GM18873 (cell line): ENCODE data around the gene MOGAT1.
A peak's percentile ranks its signal among the peaks of the same experiment; 100 is the strongest.
"Not testable (repeated sequence)": the region's sequence is repeated elsewhere in the genome, so short reads cannot be mapped to it uniquely, and the experiment has no call there.

Source experiments
- ATAC-seq: cut with Tn5 transposase; IDR thresholded peaks from one replicate; pipeline ENCODE4 v1.9.1; 2021; ENCODE audit warnings: mild to moderate bottlenecking, moderate library complexity, moderate number of reproducible peaks; ENCODE audit not compliant: unreplicated experiment, low FRiP score

The MOGAT1 gene

DNA sequence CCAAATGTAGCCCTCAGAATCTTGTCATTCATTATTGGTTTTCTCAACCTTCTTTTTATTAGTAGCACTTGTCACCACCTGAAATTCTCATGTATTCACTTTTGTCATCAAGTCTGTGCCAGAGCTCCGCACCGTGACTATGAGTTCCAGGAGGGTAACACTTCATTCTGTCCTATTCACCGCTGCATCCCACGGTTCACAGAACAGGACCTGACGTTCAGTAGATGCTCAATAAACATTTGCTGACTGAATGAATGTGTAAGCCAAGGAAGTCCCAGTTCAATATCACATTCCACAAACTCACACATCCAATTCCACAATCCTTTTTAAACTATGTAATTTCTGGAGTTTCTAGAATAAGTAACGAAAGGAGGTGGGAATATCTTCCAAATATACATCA, 65.5 kb downstream of the MOGAT1 start:
- ATAC-seq, result no peak

DNA sequence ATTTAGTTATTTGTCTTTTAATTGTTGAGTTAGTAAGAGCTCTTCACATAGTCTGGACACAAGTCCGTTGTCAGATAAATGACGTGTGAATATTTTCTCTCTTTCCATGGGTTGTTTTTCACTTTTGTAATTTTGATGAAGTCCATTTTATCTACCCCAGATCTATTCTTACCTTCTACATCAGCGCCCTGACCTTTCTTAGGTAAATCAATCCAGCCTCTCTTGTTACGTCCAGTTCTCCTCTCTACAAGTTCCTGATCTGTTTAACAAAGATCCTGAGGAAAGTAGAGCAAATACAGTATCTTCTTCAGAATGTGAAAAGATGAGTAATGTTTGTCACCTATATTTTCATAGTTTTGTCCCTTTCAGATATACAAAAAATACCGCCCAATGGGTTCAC, 66.9 kb downstream of the MOGAT1 start:
- ATAC-seq, result no peak

DNA sequence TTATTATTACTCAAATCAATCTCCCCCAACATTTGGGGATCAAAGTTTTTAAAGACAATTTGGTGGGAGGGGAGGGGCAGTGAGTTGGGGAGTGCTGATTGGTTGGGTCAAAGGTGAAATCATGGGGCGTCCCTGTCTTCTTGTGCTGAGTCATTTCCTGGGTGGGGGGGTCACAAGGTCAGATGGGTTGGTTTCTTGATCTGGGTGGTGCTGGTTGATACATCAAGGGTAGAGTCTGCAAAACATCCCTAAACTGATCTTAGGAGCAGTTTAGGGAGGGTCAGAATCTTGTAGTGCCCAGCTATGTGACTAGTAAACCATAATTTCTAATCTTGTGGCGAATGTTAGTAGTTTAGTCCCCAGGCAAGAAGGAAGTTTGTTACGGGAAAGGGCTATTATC, 67.4 kb downstream of the MOGAT1 start:
- ATAC-seq, result no peak

DNA sequence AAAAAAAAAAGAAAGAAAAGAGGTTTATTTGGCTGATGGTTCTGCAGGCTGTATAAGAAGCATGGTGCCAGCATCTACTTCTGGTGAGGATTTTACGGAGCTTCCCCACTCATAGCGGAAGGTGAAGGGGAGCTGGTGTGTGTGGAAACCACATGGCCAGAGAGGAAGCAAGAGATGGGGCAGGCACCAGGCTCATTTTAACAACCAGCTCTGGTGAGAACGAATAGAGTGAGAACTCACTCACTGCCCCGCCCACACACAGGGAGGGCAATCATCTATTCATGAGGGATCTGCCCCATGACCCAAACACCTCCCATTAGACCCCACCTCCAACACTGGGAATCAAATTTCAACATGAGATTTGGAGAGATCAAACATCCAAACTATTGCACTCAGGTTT, 68.5 kb downstream of the MOGAT1 start:
- no peak for ATAC-seq

GRCh38 chr2:222743251-222743812, 71.9 kb downstream of the MOGAT1 start:
- no peak for ATAC-seq

DNA sequence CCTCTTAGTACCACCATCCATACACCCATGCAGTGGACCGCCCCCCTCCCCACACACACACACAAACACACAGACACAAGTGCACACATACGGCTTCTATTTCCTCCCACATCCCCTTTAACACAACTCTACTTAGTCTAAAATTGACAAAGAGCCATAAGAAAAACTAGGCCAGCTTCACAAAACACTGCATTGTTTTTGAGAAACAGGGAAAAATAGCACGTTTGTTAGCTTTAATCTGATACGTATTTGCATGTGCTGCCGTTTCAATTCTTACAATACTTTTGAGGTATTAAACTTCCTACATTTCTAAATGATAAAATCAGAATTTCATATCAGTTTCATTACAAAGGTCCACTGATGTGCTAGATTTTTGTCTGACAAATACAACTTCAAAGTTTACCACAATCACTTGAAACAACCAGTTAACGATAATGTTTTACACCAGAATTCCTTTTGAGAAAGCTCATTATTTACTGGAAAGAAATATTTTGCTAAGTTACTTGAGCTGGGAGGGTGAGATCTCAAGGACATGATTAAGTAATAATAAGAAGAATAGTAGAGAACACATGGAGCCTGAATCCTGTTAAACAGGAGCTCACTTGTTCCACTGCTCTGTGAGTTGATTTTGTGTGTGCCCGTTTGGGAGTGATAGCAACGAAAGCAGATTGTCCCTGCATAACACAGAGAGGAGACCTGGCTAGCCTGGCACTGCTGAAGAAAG, 74.5 kb downstream of the MOGAT1 start:
- ATAC-seq, result no peak

- peak; percentile 71 for ATAC-seq
These were observed 76.2 kb downstream of the MOGAT1 start for GRCh38 chr2:222747526-222748160.

- ATAC-seq, result no peak
These were observed 79.1 kb downstream of the MOGAT1 start for GRCh38 chr2:222750533-222750932.

GRCh38 chr2:222751238-222751637, 79.8 kb downstream of the MOGAT1 start:
- ATAC-seq, result no peak

- no peak for ATAC-seq
These were observed 80.6 kb downstream of the MOGAT1 start for GRCh38 chr2:222751821-222752719.

- no peak for ATAC-seq
These were observed 81.3 kb downstream of the MOGAT1 start for GRCh38 chr2:222752746-222753145.

DNA sequence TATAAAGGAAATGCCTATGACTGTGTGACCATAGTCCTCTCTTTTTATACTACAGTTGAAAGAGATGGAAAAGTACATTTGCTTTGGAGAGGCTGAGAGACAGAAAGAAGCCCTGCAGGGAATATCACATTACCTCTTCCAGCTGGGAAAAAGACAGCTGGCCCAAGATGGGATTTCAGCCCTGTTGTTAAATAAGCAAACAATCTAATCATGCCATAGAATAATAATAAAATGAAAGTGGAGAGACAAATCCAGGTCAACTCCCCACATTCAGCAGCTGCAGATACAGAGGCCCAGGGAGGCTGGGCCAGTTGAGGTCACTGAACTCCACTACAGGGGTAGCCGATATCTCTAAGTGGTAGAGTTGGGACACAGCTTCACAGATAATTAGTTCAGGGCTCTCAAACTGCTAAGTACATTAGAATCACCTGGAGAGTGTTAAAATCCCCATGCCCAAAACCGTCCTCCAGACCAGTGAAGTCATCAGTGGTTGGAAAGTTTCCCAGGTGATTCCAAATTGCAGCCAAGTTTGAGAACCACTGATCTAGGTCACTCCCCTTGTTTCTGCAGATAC, 81.9 kb downstream of the MOGAT1 start:
- no peak for ATAC-seq

- no peak for ATAC-seq
These were observed 83.0 kb downstream of the MOGAT1 start for GRCh38 chr2:222754324-222754930.

- not testable (repeated sequence) for ATAC-seq
These were observed 84.1 kb downstream of the MOGAT1 start for GRCh38 chr2:222755593-222755992.

- ATAC-seq, result no peak
These were observed 84.9 kb downstream of the MOGAT1 start for GRCh38 chr2:222756362-222756831.

DNA sequence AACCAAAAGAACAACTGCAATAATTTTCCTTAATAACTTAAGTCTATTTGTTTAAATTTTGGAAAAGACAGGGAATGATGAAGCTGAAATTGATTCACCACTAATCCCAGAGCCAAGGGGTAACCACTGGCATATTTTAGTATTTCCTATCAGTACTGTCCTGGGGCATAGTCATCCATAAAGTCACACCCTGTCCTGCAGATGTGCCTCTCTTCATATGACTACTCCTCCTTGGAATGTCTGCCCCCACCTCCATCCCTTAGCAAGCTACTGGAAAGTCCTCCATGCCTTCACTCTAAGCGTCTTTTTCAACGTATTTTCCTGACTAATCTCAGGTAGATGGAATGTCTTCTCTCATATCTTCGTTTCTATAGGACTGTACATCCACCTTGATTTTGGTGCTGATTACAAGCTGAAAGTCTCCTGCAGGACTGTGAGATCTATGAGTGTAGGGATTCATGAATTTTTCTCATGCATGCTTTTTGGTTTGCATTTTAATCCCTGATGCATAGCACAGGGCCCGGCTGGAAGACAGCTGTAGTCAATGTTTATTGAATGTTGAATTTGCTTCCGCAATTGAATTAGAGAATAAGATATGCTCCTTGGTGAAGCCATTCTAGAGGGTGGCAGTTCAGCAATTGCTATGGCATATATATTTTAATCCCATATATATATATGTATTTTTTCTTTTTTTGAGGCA, 85.6 kb downstream of the MOGAT1 start:
- ATAC-seq, result no peak
